H1 (cell line): Measurements from ENCODE around the gene ARHGEF11. TPM values are rescaled to one million over a fixed set of nuclear protein-coding genes. Genes with fewer than 3 reads are reported as not detected.

Experiments used
- CTCF ChIA-PET: fragments of 300-600 bp; sonication (Branson Sonifier 250); formaldehyde crosslinking; loops from one replicate; lab custom pipeline; 2021; ENCODE audit not compliant: partially characterized antibody; lab: Charles Lee
- POLR2A ChIA-PET: fragments of 300-600 bp; sonication (Branson Sonifier 250); formaldehyde crosslinking; loops from one replicate; lab custom pipeline; 2021; ENCODE audit warnings: inconsistent platforms; ENCODE audit not compliant: partially characterized antibody; lab: Charles Lee
- DNase-seq, 2 experiments: peaks; one replicate each; pipeline versions ENCODE4 v3.0.0 to v3.0.0-alpha.2; 2010 to 2022; ENCODE audit warnings: low spot score in 2 of 2, low read depth in 1 of 2, mixed read lengths in 1 of 2
- FAIRE-seq: peaks from 2 replicates; lab custom pipeline; 2011; peaks lifted over from hg19 to GRCh38; lab: Jason Lieb, UNC
- H2AFZ ChIP-seq: 2 replicates; pipeline ENCODE4 v1.8.1; 2012; ENCODE audit warnings: low read length, inconsistent platforms
- H2AK5ac ChIP-seq: 2 replicates; pipeline ENCODE4 v1.6.1; 2013; ENCODE audit warnings: low read depth, low read length
- H2BK120ac ChIP-seq: replicated peaks from 2 replicates; pipeline ENCODE3; 2013; ENCODE audit warnings: low read depth, low read length, inconsistent platforms
- H2BK12ac ChIP-seq: 2 replicates; pipeline ENCODE4 v1.6.1; 2013; ENCODE audit warnings: low read depth, low read length
- H2BK15ac ChIP-seq: 2 replicates; pipeline ENCODE4 v1.6.1; 2013; ENCODE audit warnings: low read length
- H2BK20ac ChIP-seq: 2 replicates; pipeline ENCODE4 v1.6.1; 2013; ENCODE audit warnings: low read length
- H2BK5ac ChIP-seq: 2 replicates; pipeline ENCODE4 v1.6.1; 2013; ENCODE audit warnings: low read depth, low read length
- H3K14ac ChIP-seq: 2 replicates; pipeline ENCODE4 v1.6.1; 2013; ENCODE audit warnings: inconsistent platforms; ENCODE audit not compliant: insufficient read length
- H3K18ac ChIP-seq: 2 replicates; pipeline ENCODE4 v1.6.1; 2013; ENCODE audit warnings: low read length; ENCODE audit errors: extremely low read depth
- H3K23ac ChIP-seq: 2 replicates; pipeline ENCODE4 v1.6.1; 2013; ENCODE audit warnings: inconsistent platforms; ENCODE audit not compliant: insufficient read length
- H3K23me2 ChIP-seq: 2 replicates; pipeline ENCODE4 v1.6.1; 2013; ENCODE audit warnings: low read depth, low read length
- H3K27ac ChIP-seq: 2 replicates; pipeline ENCODE4 v1.6.1; 2011; ENCODE audit warnings: low read depth, low read length, inconsistent platforms
- H3K27me3 ChIP-seq, 4 experiments: replicated peaks in 1 of 4; 1 replicate in 1 of 4; 2 replicates in 3 of 4; pipeline versions ENCODE4 v1.6.1 to v1.8.1; 2011 to 2013; ENCODE audit warnings: low read length in 3 of 4, mild to moderate bottlenecking in 3 of 4, inconsistent platforms in 2 of 4, mixed read lengths in 2 of 4, moderate library complexity in 1 of 4; ENCODE audit not compliant: control insufficient read depth in 3 of 4, insufficient read depth in 3 of 4; ENCODE audit errors: extremely low read depth in 1 of 4
- H3K36me3 ChIP-seq, 4 experiments: 2 replicates each; pipeline versions ENCODE4 v1.6.1 to v1.8.1; 2011 to 2013; ENCODE audit warnings: mild to moderate bottlenecking in 4 of 4, low read length in 3 of 4, moderate library complexity in 2 of 4, control low read depth in 1 of 4, inconsistent platforms in 1 of 4; ENCODE audit not compliant: insufficient read depth in 4 of 4, control insufficient read depth in 2 of 4
- H3K4ac ChIP-seq: replicated peaks from 2 replicates; pipeline ENCODE3; 2013; ENCODE audit warnings: low read length, low read depth, mixed read lengths, inconsistent platforms; ENCODE audit not compliant: insufficient read length
- H3K4me1 ChIP-seq, 4 experiments: replicated peaks in 1 of 4; 1 replicate in 1 of 4; 2 replicates in 3 of 4; pipeline versions ENCODE4 v1.6.1 to v1.8.1; 2011 to 2013; ENCODE audit warnings: low read length in 3 of 4, inconsistent platforms in 2 of 4, mixed read lengths in 1 of 4; ENCODE audit not compliant: insufficient read depth in 4 of 4, control insufficient read depth in 3 of 4
- H3K4me2 ChIP-seq, 2 experiments: 2 replicates each; pipeline versions ENCODE4 v1.6.1 to v1.8.1; 2011 to 2013; ENCODE audit warnings: low read depth in 2 of 2, low read length in 2 of 2, control low read depth in 1 of 2, inconsistent platforms in 1 of 2, mild to moderate bottlenecking in 1 of 2; ENCODE audit not compliant: insufficient read depth in 1 of 2
- H3K4me3 ChIP-seq, 4 experiments: fragments of 200-600, 300-600 bp in 1 of 4; sonication (generic), shearing (Covaris generic), sonication (Bioruptor Twin) in 1 of 4; 2 replicates each; pipeline versions ENCODE4 v1.5.1 to v1.8.1; 2011 to 2016; ENCODE audit warnings: low read length in 4 of 4, low read depth in 3 of 4, control low read depth in 2 of 4, inconsistent platforms in 2 of 4, mild to moderate bottlenecking in 2 of 4, mixed read lengths in 1 of 4, moderate library complexity in 1 of 4; ENCODE audit not compliant: insufficient read depth in 2 of 4; ENCODE audit errors: extremely low read depth in 1 of 4
- H3K56ac ChIP-seq: replicated peaks from 2 replicates; pipeline ENCODE3; 2013; ENCODE audit warnings: low read depth, mild to moderate bottlenecking, mixed read lengths, low read length, inconsistent platforms; ENCODE audit not compliant: insufficient read length
- H3K79me1 ChIP-seq: 2 replicates; pipeline ENCODE4 v1.6.1; 2013; ENCODE audit warnings: low read depth, low read length, control low read depth
- H3K79me2 ChIP-seq, 2 experiments: 2 replicates each; pipeline versions ENCODE4 v1.6.1 to v1.8.1; 2012 to 2013; ENCODE audit warnings: low read length in 2 of 2, mild to moderate bottlenecking in 2 of 2, inconsistent platforms in 1 of 2; ENCODE audit not compliant: insufficient read depth in 2 of 2, control insufficient read depth in 1 of 2
- H3K9ac ChIP-seq, 4 experiments: replicated peaks in 1 of 4; 1 replicate in 1 of 4; 2 replicates in 3 of 4; pipeline versions ENCODE4 v1.6.1 to v1.8.1; 2011 to 2013; ENCODE audit warnings: low read depth in 3 of 4, low read length in 3 of 4, control low read depth in 2 of 4, mild to moderate bottlenecking in 2 of 4, moderate library complexity in 2 of 4, inconsistent platforms in 1 of 4; ENCODE audit errors: extremely low read depth in 1 of 4
- H3K9me3 ChIP-seq, 2 experiments: 2 replicates each; pipeline versions ENCODE4 v1.6.1 to v1.8.1; 2012 to 2013; ENCODE audit warnings: mild to moderate bottlenecking in 2 of 2, moderate library complexity in 2 of 2, control low read depth in 1 of 2, inconsistent platforms in 1 of 2, low read depth in 1 of 2, low read length in 1 of 2, mixed read lengths in 1 of 2; ENCODE audit not compliant: insufficient read depth in 2 of 2
- H4K20me1 ChIP-seq, 2 experiments: replicated peaks in 1 of 2; 2 replicates each; pipeline versions ENCODE3 to v1.8.1; 2011 to 2013; ENCODE audit warnings: inconsistent platforms in 2 of 2, low read length in 2 of 2, mild to moderate bottlenecking in 1 of 2; ENCODE audit not compliant: insufficient read depth in 2 of 2, control insufficient read depth in 1 of 2
- H4K5ac ChIP-seq: 2 replicates; pipeline ENCODE4 v1.6.1; 2013; ENCODE audit warnings: low read length, low read depth, mixed read lengths, inconsistent platforms; ENCODE audit not compliant: insufficient read length
- H4K8ac ChIP-seq: 2 replicates; pipeline ENCODE4 v1.8.0; 2013; ENCODE audit warnings: mild to moderate bottlenecking, moderate library complexity, low read length, inconsistent platforms; ENCODE audit not compliant: insufficient read depth; ENCODE audit errors: extremely low read depth
- H4K91ac ChIP-seq: replicated peaks from 2 replicates; pipeline ENCODE3; 2013; ENCODE audit warnings: low read length, mixed read lengths, inconsistent platforms; ENCODE audit not compliant: insufficient read length
- BRCA1 ChIP-seq: IDR thresholded peaks from 2 replicates; pipeline ENCODE4 v1.6.1; 2012; ENCODE audit warnings: low read depth, low read length, improper control_type of control experiment
- CBX8 ChIP-seq: fragments of 300-800, 300-1000 bp; sonication (generic); IDR thresholded peaks from 2 replicates; pipeline ENCODE4 v1.7.1; 2016; ENCODE audit warnings: low read depth, low read length, borderline replicate concordance
- CHD2 ChIP-seq: IDR thresholded peaks from 2 replicates; pipeline ENCODE4 v1.6.1; 2012; ENCODE audit warnings: low read length, improper control_type of control experiment
- CREB1 ChIP-seq: IDR thresholded peaks from 2 replicates; pipeline ENCODE4 v1.6.1; 2012; ENCODE audit warnings: inconsistent platforms
- E2F6 ChIP-seq: IDR thresholded peaks from 2 replicates; pipeline ENCODE4 v1.6.1; 2012; ENCODE audit warnings: inconsistent platforms
- GABPA ChIP-seq: IDR thresholded peaks from 2 replicates; pipeline ENCODE4 v1.6.1; 2011; ENCODE audit warnings: mild to moderate bottlenecking, low read length, moderate library complexity, borderline replicate concordance; ENCODE audit not compliant: insufficient read depth
- JUN ChIP-seq: IDR thresholded peaks from 2 replicates; pipeline ENCODE4 v1.6.1; 2011; ENCODE audit warnings: low read depth, mild to moderate bottlenecking, improper control_type of control experiment, low read length
- NRF1 ChIP-seq: IDR thresholded peaks from 2 replicates; pipeline ENCODE4 v1.6.1; 2011; ENCODE audit warnings: mild to moderate bottlenecking, low read depth, low read length, improper control_type of control experiment
- POLR2A ChIP-seq, 2 experiments: IDR thresholded peaks; 1 replicate in 1 of 2; 2 replicates in 1 of 2; pipeline ENCODE4 v1.6.1; 2011; ENCODE audit warnings: low read depth in 2 of 2, low read length in 2 of 2, mild to moderate bottlenecking in 2 of 2; ENCODE audit errors: control extremely low read depth in 1 of 2
- RBBP5 ChIP-seq: IDR thresholded peaks from 2 replicates; pipeline ENCODE4 v1.7.1; 2012; ENCODE audit warnings: low read depth, mild to moderate bottlenecking, inconsistent platforms, low read length, moderate library complexity, borderline replicate concordance
- SIRT6 ChIP-seq: IDR thresholded peaks from one replicate; pipeline ENCODE4 v1.7.1; 2012; ENCODE audit warnings: low read length, inconsistent platforms
- SIX5 ChIP-seq: IDR thresholded peaks from 2 replicates; pipeline ENCODE4 v1.6.1; 2011; ENCODE audit warnings: mild to moderate bottlenecking, low read depth, low read length
- SP2 ChIP-seq: IDR thresholded peaks from 2 replicates; pipeline ENCODE4 v1.6.1; 2012; ENCODE audit warnings: mild to moderate bottlenecking, low read length, inconsistent platforms
- ZNF274 ChIP-seq: IDR thresholded peaks from 2 replicates; pipeline ENCODE4 v1.7.0; 2012; ENCODE audit warnings: low read length, borderline replicate concordance; ENCODE audit errors: extremely low read depth
- WGBS, 2 experiments: shearing (Covaris generic) in 1 of 2; methylation state at CpG; one replicate each; pipeline versions ENCODE4 v1.1.6 to v1.1.7; 2013 to 2015; ENCODE audit warnings: low lambda C conversion rate in 2 of 2, mixed read lengths in 2 of 2, inconsistent platforms in 1 of 2, low coverage in 1 of 2, missing lambda C conversion rate in 1 of 2; ENCODE audit not compliant: insufficient replicate concordance in 2 of 2, insufficient coverage in 1 of 2, insufficient read length in 1 of 2; ENCODE audit errors: extremely low coverage in 1 of 2, missing lambda C conversion rate in 1 of 2; 5-methylcytosine and 5-hydroxymethylcytosine counted together
- polyA plus RNA-seq, 7 experiments: library from polyadenylated mRNA; depleted of rRNA in 3 of 7; stranded (reverse) in 5 of 7; unstranded in 2 of 7; fragments of >200 nt in 5 of 7; fragments of 200-250 nt in 2 of 7; gene quantifications; 1 replicate in 5 of 7; 2 replicates in 1 of 7; 4 replicates in 1 of 7; pipeline versions ENCODE4 v1.2.1 to v1.2.3, GENCODE V29; 2011 to 2013; ENCODE audit warnings: missing spikeins in 2 of 7, mixed read lengths in 2 of 7
- total RNA-seq: library from RNA; stranded (reverse); fragmentation: NEBNext Ultra II Directional; extraction: Animal tissue kit (Norgen Biotek cat#: 25700); gene quantifications from 2 replicates; pipeline ENCODE4 v1.2.1, GENCODE V29; 2021

ARHGEF11 gene
- total and polyA plus RNA-seq, 2 of the 8 experiments (the other 6 are each of a cell fraction or from before 2014, with no cell fraction given) = 19.9 to 33.1 TPM

GRCh38 chr1:157025385-157025784 is 20.2 kb downstream of the ARHGEF11 start:
- Histone ChIP-seq H3K4me3 (no peak overlapping the region), H4K8ac (no peak overlapping the region), H3K79me1 (peaks cover 9% of the 10 kb centered on the region), H2BK120ac (no peak overlapping the region), H3K18ac (no peak overlapping the region), H2AFZ (no peak overlapping the region), H2BK12ac (no peak overlapping the region), H3K23ac (no peak overlapping the region), H2BK15ac (no peak overlapping the region), H3K4me1 (peaks cover 0 to 2% (median 0%) of the 10 kb centered on the region in 4 experiments; a peak in 1 of 7 replicates), H3K4me2 (no peak overlapping the region), H2BK20ac (no peak overlapping the region), H3K36me3 (peaks cover 0 to 4% (median 0%) of the 10 kb centered on the region in 4 experiments; a peak in 1 of 8 replicates), H3K14ac (no peak overlapping the region), H4K91ac (no peak overlapping the region), H3K27me3 (no peaks in the 10 kb centered on the region), H2BK5ac (no peak overlapping the region), H2AK5ac (no peak overlapping the region), H3K9ac (no peak overlapping the region), H3K27ac (no peak overlapping the region), H4K5ac (no peak overlapping the region), H3K23me2 (no peaks in the 10 kb centered on the region), H3K79me2 (peaks cover 8 to 90% of the 10 kb centered on the region in 2 experiments), H3K4ac (no peak overlapping the region), H4K20me1 (peaks cover 3 to 4% of the 10 kb centered on the region in 2 experiments), H3K9me3 (peaks cover 0 to 12% of the 10 kb centered on the region in 2 experiments; a peak in 2 of 4 replicates), H3K56ac (no peak overlapping the region)
- POLR2A ChIA-PET = interaction anchor here (0.6 to 1.0 kb wide), 2 partner anchors 11 to 17 kb away, joined by 3 read pairs; no protein-coding TSS in a partner anchor
- CTCF ChIA-PET = interaction anchor here (0.7 to 1.7 kb wide), 3 partner anchors 64 to 94 kb away, joined by 3 to 4 read pairs (median 3); no protein-coding TSS in a partner anchor
- DNase-seq = no peak
- 88% methylated on average over 3 of the region's 3 CpGs; no CpG with 5 or more reads in 1 of the 2 experiments for WGBS, 2 experiments
- FAIRE-seq = no peak
- TF ChIP-seq CBX8 = no peak
- no peak for TF ChIP-seq JUN
- no peak for TF ChIP-seq E2F6
- no peak for TF ChIP-seq GABPA
- TF ChIP-seq ZNF274 = no peak
- TF ChIP-seq SP2 = no peak
- TF ChIP-seq CHD2 = no peak
- no peak for TF ChIP-seq BRCA1
- TF ChIP-seq POLR2A (IDR thresholded peaks at IDR 0.05; ENCODE audit: control extremely low read depth in 1 of 2, low read depth in 2 of 2, low read length in 2 of 2) = no peak
- no peak for TF ChIP-seq SIX5
- no peak for TF ChIP-seq CREB1
- TF ChIP-seq NRF1 = no peak
- no peak for TF ChIP-seq SIRT6
- no peak for TF ChIP-seq RBBP5
